K562 (cell line): ENCODE results near the gene ZFP62. TPM values are rescaled to one million over a fixed set of nuclear protein-coding genes. Genes with fewer than 3 reads are reported as not detected.
A peak's percentile ranks its signal among the peaks of the same experiment; 100 is the strongest.

Source experiments
- ARNT ChIP-seq, 2 experiments: fragments of 450-650 bp; IDR thresholded peaks; 2 replicates each; pipeline ENCODE4 v1.6.1; 2016; ENCODE audit warnings: mild to moderate bottlenecking in 1 of 2
- EHMT2 ChIP-seq: fragments of 450-650 bp; IDR thresholded peaks from 2 replicates; pipeline ENCODE4 v1.6.1; 2018; ENCODE audit warnings: antibody characterized with exemption
- EZH2 ChIP-seq: IDR thresholded peaks from 2 replicates; pipeline ENCODE4 v1.6.1; 2012; ENCODE audit warnings: low read depth, mild to moderate bottlenecking, inconsistent platforms, low read length, borderline replicate concordance
- FOSL1 ChIP-seq: fragments of 200-800 bp; sonication (Bioruptor generic); conservative IDR thresholded peaks from 2 replicates; pipeline ENCODE4 v1.6.1; 2016; ENCODE audit warnings: missing genetic modification characterization, missing compliant biosample characterization
- FOXA3 ChIP-seq, 2 experiments: fragments of 450-650 bp in 1 of 2; sonication (generic) in 1 of 2; formaldehyde crosslinking; IDR thresholded peaks in 1 of 2; conservative IDR thresholded peaks in 1 of 2; 2 replicates each; pipeline versions ENCODE4 v1.4.0 to v1.8.0; 2020 to 2022; ENCODE audit warnings: mild to moderate bottlenecking in 2 of 2, missing genetic modification reagents in 1 of 2
- FOXO4 ChIP-seq: fragments of 450-650 bp; formaldehyde crosslinking; IDR thresholded peaks from 2 replicates; pipeline ENCODE4 v1.4.0; 2020; ENCODE audit warnings: mild to moderate bottlenecking, moderate library complexity
- HNRNPK ChIP-seq: fragments of 200-400 bp; formaldehyde crosslinking; IDR thresholded peaks from one replicate; pipeline ENCODE4 v1.6.1; 2018; ENCODE audit warnings: mild to moderate bottlenecking, low read depth, low read length; ENCODE audit not compliant: poor library complexity, severe bottlenecking
- MED1 ChIP-seq: sonication (generic); formaldehyde crosslinking; IDR thresholded peaks from 2 replicates; pipeline ENCODE4 v1.8.1; 2023; ENCODE audit warnings: missing genetic modification reagents, borderline replicate concordance
- NFE2L1 ChIP-seq: fragments of 450-650 bp; IDR thresholded peaks from 2 replicates; pipeline ENCODE4 v1.6.1; 2016; ENCODE audit warnings: missing genetic modification characterization, low read depth, mild to moderate bottlenecking, missing compliant biosample characterization, moderate library complexity, borderline replicate concordance
- PHF8 ChIP-seq: fragments of 200-600 bp; sonication (generic); IDR thresholded peaks from 2 replicates; pipeline ENCODE4 v1.6.1; 2012; ENCODE audit warnings: mixed run types, mild to moderate bottlenecking, inconsistent platforms, low read length, moderate library complexity, borderline replicate concordance
- POLR2H ChIP-seq: IDR thresholded peaks from 2 replicates; pipeline ENCODE4 v1.6.1; 2016; ENCODE audit warnings: missing genetic modification characterization, low read depth, mild to moderate bottlenecking, control low read depth, missing compliant biosample characterization, moderate library complexity
- PTRF ChIP-seq: fragments of 450-650 bp; IDR thresholded peaks from 2 replicates; pipeline ENCODE4 v1.6.1; 2016; ENCODE audit warnings: mild to moderate bottlenecking, missing genetic modification characterization, missing compliant biosample characterization
- RCOR1 ChIP-seq, 2 experiments: IDR thresholded peaks; 2 replicates each; pipeline ENCODE4 v1.6.1; 2012; ENCODE audit warnings: low read depth in 2 of 2, low read length in 2 of 2, borderline replicate concordance in 1 of 2, improper control_type of control experiment in 1 of 2
- SREBF2 ChIP-seq: sonication (generic); formaldehyde crosslinking; IDR thresholded peaks from 2 replicates; pipeline ENCODE4 v1.4.0; 2020; ENCODE audit warnings: mild to moderate bottlenecking, missing genetic modification reagents
- TFE3 ChIP-seq: fragments of 450-650 bp; formaldehyde crosslinking; IDR thresholded peaks from 2 replicates; pipeline ENCODE4 v1.4.0; 2020; ENCODE audit warnings: mild to moderate bottlenecking, mixed read lengths
- TOE1 ChIP-seq, 2 experiments: fragments of 450-650 bp in 1 of 2; sonication (generic) in 1 of 2; formaldehyde crosslinking in 1 of 2; IDR thresholded peaks; 2 replicates each; pipeline versions ENCODE4 v1.7.1 to v1.8.0; 2016 to 2022; ENCODE audit warnings: borderline replicate concordance in 2 of 2, mild to moderate bottlenecking in 2 of 2, antibody characterized with exemption in 1 of 2, inconsistent platforms in 1 of 2, low read depth in 1 of 2, missing genetic modification reagents in 1 of 2, moderate library complexity in 1 of 2
- ZC3H11A ChIP-seq: IDR thresholded peaks from 2 replicates; pipeline ENCODE4 v1.6.1; 2012; ENCODE audit warnings: low read depth, low read length, improper control_type of control experiment
- ZNF561 ChIP-seq: fragments of 450-650 bp; formaldehyde crosslinking; conservative IDR thresholded peaks from 2 replicates; pipeline ENCODE4 v1.4.0; 2020; ENCODE audit warnings: mild to moderate bottlenecking, moderate library complexity
- ZSCAN29 ChIP-seq: fragments of 450-650 bp; IDR thresholded peaks from 2 replicates; pipeline ENCODE4 v1.6.1; 2017
- polyA plus RNA-seq, 8 experiments: library from polyadenylated mRNA; depleted of rRNA in 4 of 8; stranded (reverse) in 5 of 8; unstranded in 3 of 8; fragments of >200 nt; fragmentation: Nextera tagmentation in 2 of 8; fragmentation: Illumina TruSeq in 1 of 8; extraction: Ambion mirVana in 2 of 8; extraction: Trizol in 1 of 8; gene quantifications; 2 replicates each; pipeline versions ENCODE4 v1.2.1 to v1.2.3, GENCODE V29; 2011 to 2014; ENCODE audit warnings: inconsistent platforms in 1 of 8, missing spikeins in 1 of 8
- total RNA-seq, 7 experiments: library from RNA; depleted of rRNA in 6 of 7; stranded (reverse); fragments of >200 nt in 6 of 7; fragmentation: Illumina TruSeq in 2 of 7; extraction: Trizol in 2 of 7; gene quantifications; 2 replicates each; pipeline versions ENCODE4 v1.2.1 to v1.2.3, GENCODE V29; 2011 to 2021; ENCODE audit warnings: low replicate concordance in 1 of 7
- TF ChIP-seq, protein P1 (sequence below): fragments of 250-450 bp; sonication (Bioruptor Pico); IDR thresholded peaks from 2 replicates; pipeline ENCODE4 v1.4.0; 2020; ENCODE audit warnings: mild to moderate bottlenecking, moderate library complexity
- TF ChIP-seq, protein P2 (sequence below): fragments of 250-450 bp; sonication (Bioruptor Pico); IDR thresholded peaks from 2 replicates; pipeline ENCODE4 v1.4.0; 2020

Gene ZFP62
- total and polyA plus RNA-seq, 9 of the 15 experiments (the other 6 are each of a cell fraction or from before 2014, with no cell fraction given) = 12.2 to 37.5 (median 25.0) TPM

DNA sequence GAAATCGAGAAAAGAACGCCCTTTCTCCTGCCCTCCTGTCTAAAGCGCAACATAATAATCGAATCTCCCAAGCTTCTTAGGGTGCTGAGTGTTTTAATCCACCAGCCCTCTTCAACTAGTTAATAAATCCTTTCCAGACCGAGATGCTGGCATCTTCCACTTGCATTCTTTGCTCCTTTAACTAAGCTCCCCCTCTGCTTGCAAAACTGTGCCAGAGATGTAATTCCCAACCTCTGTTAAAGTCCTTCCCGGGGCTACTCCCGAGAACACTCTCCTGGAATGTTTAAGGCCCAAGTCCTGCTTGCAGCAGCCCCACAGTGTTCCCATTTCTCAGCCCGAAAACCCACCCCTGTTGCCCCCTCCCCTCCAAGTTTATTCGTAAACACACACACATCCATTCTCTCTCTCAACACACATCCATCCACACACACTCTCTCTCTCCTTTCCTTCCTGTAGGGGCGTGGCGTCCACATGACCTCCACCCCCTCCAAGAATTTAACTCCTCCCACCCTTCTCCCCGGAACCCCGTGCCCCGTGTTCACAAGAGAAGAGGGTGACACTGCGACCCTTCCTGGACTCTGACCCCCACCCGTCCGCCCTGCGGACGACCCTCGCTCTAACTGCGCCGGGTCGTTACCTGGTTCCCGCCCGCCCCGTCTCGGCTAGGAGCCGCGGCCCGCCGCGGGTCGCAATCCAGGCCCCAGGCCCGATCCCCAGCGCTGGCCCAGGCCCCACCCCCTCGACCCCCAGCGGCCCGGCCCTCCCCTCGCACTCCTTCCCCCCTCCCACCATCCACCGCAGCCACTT is 51.5 kb downstream of the ZFP62 start (continued):
- TF ChIP-seq, protein P1, sequence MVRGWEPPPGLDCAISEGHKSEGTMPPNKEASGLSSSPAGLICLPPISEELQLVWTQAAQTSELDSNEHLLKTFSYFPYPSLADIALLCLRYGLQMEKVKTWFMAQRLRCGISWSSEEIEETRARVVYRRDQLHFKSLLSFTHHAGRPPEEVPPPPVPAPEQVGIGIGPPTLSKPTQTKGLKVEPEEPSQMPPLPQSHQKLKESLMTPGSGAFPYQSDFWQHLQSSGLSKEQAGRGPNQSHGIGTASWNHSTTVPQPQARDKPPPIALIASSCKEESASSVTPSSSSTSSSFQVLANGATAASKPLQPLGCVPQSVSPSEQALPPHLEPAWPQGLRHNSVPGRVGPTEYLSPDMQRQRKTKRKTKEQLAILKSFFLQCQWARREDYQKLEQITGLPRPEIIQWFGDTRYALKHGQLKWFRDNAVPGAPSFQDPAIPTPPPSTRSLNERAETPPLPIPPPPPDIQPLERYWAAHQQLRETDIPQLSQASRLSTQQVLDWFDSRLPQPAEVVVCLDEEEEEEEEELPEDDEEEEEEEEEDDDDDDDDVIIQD (CRISPR knock-in tag) = 0 out of 2 replicates have a peak, but pooled peaks have one; percentile 22
- TF ChIP-seq FOSL1 (tag) (no peak), ZNF561 (CRISPR knock-in tag) (no peak), SREBF2 (CRISPR knock-in tag) (no peak), PHF8 (peak; percentile 57; the same call in 1 of the 2 replicates), ARNT (IDR thresholded peaks at IDR 0.05) (0 out of 4 replicates have a peak, but pooled peaks of 1 of the 2 experiments have one; percentile 20), TFE3 (CRISPR knock-in tag) (no peak), MED1 (CRISPR knock-in tag) (no peak), ZSCAN29 (no peak), PTRF (tag) (no peak), POLR2H (no peak), EZH2 (no peak), HNRNPK (no peak), FOXO4 (CRISPR knock-in tag) (no peak), RCOR1 (IDR thresholded peaks at IDR 0.05; ENCODE audit: borderline replicate concordance in 1 of 2, low read depth in 2 of 2, low read length in 2 of 2) (peak in 1 of 2 experiments; percentile 50; a peak in 1 of 4 replicates), TOE1 (IDR thresholded peaks at IDR 0.05; ENCODE audit: borderline replicate concordance) (no peak; the same call in 1 of the 2 replicates), TOE1 (CRISPR knock-in tag; IDR thresholded peaks at IDR 0.05; ENCODE audit: borderline replicate concordance, low read depth) (no peak), ZC3H11A (no peak), NFE2L1 (no peak), EHMT2 (0 out of 2 replicates have a peak, but pooled peaks have one; percentile 26), FOXA3 (CRISPR knock-in tag; conservative IDR thresholded peaks at IDR 0.05 in 1 of 2, IDR thresholded peaks at IDR 0.05 in 1 of 2) (no peak)
- TF ChIP-seq, protein P2, sequence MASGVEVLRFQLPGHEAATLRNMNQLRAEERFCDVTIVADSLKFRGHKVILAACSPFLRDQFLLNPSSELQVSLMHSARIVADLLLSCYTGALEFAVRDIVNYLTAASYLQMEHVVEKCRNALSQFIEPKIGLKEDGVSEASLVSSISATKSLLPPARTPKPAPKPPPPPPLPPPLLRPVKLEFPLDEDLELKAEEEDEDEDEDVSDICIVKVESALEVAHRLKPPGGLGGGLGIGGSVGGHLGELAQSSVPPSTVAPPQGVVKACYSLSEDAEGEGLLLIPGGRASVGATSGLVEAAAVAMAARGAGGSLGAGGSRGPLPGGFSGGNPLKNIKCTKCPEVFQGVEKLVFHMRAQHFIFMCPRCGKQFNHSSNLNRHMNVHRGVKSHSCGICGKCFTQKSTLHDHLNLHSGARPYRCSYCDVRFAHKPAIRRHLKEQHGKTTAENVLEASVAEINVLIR (CRISPR knock-in tag) = no peak
